Adrenal gland (tissue), 12 donors: ENCODE measurements around the gene PTPRD. TPM values are rescaled to one million over a fixed set of nuclear protein-coding genes. Genes with fewer than 3 reads are reported as not detected.

Experiments
- DNase-seq, 7 donors: peaks; one replicate each; pipeline ENCODE4 v3.0.0-alpha.2; 2019 to 2020
- H3K27ac ChIP-seq, 5 donors: fragments of 200-600 bp; sonication (generic) in 4 of 5; 1 replicate in 3 of 5; 2 replicates in 2 of 5; pipeline versions ENCODE4 v1.5.1 to v1.8.0; 2016 to 2020; ENCODE audit warnings: mild to moderate bottlenecking in 1 of 5
- H3K27me3 ChIP-seq: fragments of 200-600 bp; 2 replicates; pipeline ENCODE4 v1.8.0; 2021
- H3K36me3 ChIP-seq, 2 donors: fragments of 200-600 bp; replicated peaks in 1 of 2; 1 replicate in 1 of 2; 2 replicates in 1 of 2; pipeline versions ENCODE4 v1.5.1 to v1.8.0; 2018 to 2022
- H3K4me1 ChIP-seq, 2 donors: fragments of 200-600 bp; replicated peaks in 1 of 2; 1 replicate in 1 of 2; 2 replicates in 1 of 2; pipeline versions ENCODE4 v1.5.1 to v1.8.0; 2018 to 2021
- H3K4me3 ChIP-seq, 4 donors: fragments of 200-600 bp; sonication (generic) in 3 of 4; one replicate each; pipeline ENCODE4 v1.5.1; 2016 to 2018
- H3K9me3 ChIP-seq, 3 donors: fragments of 200-600 bp; sonication (generic) in 1 of 3; replicated peaks in 1 of 3; 1 replicate in 2 of 3; 2 replicates in 1 of 3; pipeline versions ENCODE4 v1.5.1 to v1.8.0; 2016 to 2021
- POLR2A ChIP-seq, 2 donors: fragments of 450-650 bp; IDR thresholded peaks; one replicate each; pipeline ENCODE4 v1.6.1; 2017; ENCODE audit warnings: antibody characterized with exemption in 2 of 2, mild to moderate bottlenecking in 2 of 2, moderate library complexity in 1 of 2
- WGBS, 4 donors: extraction: QIAGEN DNeasy Blood & Tissue Kit in 2 of 4; methylation state at CpG; one replicate each; pipeline versions ENCODE4 v1.1.5 to v1.1.7; 2013 to 2017; 5-methylcytosine and 5-hydroxymethylcytosine counted together
- intact Hi-C, 2 donors: fragments of 100-400 bp; cut with DNase I; formaldehyde crosslinking; loops; one replicate each; pipeline versions ENCODE4 v1.14.1 to v1.15.0; 2022 to 2023
- polyA plus RNA-seq, 3 donors: library from polyadenylated mRNA; stranded (reverse); fragments of 200-250 nt in 2 of 3; fragments of 350-450 nt in 1 of 3; fragmentation: Illumina TruSeq in 1 of 3; extraction: RNeasy Lipid Tissue Mini Kit (QIAGEN cat#74804) in 1 of 3; gene quantifications; one replicate each; pipeline ENCODE4 v1.2.3, GENCODE V29; 2013 to 2014
- total RNA-seq, 9 donors: library from RNA; depleted of rRNA in 4 of 9; stranded (reverse); fragments of >200 nt in 4 of 9; fragments of 120-200 nt in 1 of 9; fragmentation: NEBNext Ultra II Directional in 1 of 9; extraction: Animal tissue kit (Norgen Biotek cat#: 25700) in 1 of 9; gene quantifications; one replicate each; pipeline versions ENCODE4 v1.1.0 to v1.2.4, GENCODE V29; 2013 to 2023
- TF ChIP-seq, protein P1 (sequence below), 6 experiments: fragments of 450-650 bp in 4 of 6; fragments of 200-600 bp in 2 of 6; sonication (generic) in 1 of 6; IDR thresholded peaks; 1 replicate in 5 of 6; 2 replicates in 1 of 6; pipeline versions ENCODE4 v1.5.1 to v1.8.0; 2016 to 2021; ENCODE audit warnings: antibody characterized with exemption in 6 of 6, mild to moderate bottlenecking in 2 of 6, moderate library complexity in 1 of 6
- donor health status: healthy with polysubstance abuse.
- donor health status: Bipolar disorder and iron deficiency.
- donor health status: DM: yes; HTN: yes; CAD: no.
- donor health status: DM: no; HTN: no; CAD: no.
- donor health status: DM: no; HTN: no; CAD: no.
- donor health status: DM: yes; HTN: yes; CAD: no.

PTPRD gene
- total and polyA plus RNA-seq, 12 donors, result 0.61 to 71.2 (median 4.5) TPM

DNA sequence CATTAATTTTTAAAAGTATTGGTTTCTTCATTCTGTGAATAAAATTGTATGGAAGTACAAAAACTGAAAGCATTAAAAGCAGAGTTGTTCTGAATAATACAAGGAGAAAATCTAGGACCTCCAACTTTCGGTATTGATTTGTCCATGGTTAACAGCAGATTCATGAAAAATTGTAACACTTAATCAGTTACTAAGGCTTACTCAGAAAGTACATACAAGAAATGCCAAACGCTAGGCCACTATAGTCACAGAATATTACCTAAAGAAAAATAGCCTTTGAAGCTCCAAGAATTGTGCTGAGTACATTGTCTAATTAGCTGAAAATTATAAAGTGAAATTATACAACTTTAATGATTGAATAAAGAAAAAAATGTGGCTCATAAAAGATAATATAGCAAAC, 271.7 kb downstream of the PTPRD start:
- no peak for DNase-seq
- Histone ChIP-seq H3K27ac (no peak overlapping the region), H3K4me1 (no peaks in the 10 kb centered on the region), H3K4me3 (no peak overlapping the region), H3K36me3 (no peaks in the 10 kb centered on the region), H3K27me3 (no peaks in the 10 kb centered on the region), H3K9me3 (no peaks in the 10 kb centered on the region)
- TF ChIP-seq, protein P1, sequence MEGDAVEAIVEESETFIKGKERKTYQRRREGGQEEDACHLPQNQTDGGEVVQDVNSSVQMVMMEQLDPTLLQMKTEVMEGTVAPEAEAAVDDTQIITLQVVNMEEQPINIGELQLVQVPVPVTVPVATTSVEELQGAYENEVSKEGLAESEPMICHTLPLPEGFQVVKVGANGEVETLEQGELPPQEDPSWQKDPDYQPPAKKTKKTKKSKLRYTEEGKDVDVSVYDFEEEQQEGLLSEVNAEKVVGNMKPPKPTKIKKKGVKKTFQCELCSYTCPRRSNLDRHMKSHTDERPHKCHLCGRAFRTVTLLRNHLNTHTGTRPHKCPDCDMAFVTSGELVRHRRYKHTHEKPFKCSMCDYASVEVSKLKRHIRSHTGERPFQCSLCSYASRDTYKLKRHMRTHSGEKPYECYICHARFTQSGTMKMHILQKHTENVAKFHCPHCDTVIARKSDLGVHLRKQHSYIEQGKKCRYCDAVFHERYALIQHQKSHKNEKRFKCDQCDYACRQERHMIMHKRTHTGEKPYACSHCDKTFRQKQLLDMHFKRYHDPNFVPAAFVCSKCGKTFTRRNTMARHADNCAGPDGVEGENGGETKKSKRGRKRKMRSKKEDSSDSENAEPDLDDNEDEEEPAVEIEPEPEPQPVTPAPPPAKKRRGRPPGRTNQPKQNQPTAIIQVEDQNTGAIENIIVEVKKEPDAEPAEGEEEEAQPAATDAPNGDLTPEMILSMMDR (IDR thresholded peaks at IDR 0.05), result no peak
- no peak for TF ChIP-seq POLR2A (IDR thresholded peaks at IDR 0.05)
- WGBS, 4 donors, result 75 to 96% (median 82%) methylated on average over 2 of the region's 2 CpGs
- intact Hi-C loops, result no loop called here

DNA sequence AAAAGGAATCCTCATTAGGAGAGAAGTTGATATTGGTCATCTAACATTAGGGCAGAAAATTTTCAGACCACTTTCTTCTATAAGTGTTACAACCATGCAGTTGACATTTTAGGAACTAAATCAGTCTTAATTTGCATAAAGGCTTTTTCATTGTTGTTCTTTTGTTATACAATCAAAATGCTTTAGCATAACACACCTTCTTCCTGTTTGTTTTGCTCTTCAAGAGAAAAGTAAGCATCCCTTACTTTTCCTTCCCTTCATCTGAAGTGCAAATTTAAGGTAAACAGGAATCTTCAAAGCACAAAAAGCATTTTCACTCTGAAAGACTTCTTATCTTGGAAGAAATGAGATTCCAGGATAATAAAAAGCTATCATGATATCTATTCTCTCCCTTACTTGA, 273.6 kb downstream of the PTPRD start:
- TF ChIP-seq, protein P1 (IDR thresholded peaks at IDR 0.05), result no peak
- TF ChIP-seq POLR2A (IDR thresholded peaks at IDR 0.05), result no peak
- Histone ChIP-seq H3K36me3 (no peaks in the 10 kb centered on the region), H3K27me3 (no peaks in the 10 kb centered on the region), H3K4me1 (no peaks in the 10 kb centered on the region), H3K9me3 (no peaks in the 10 kb centered on the region), H3K27ac (no peak overlapping the region), H3K4me3 (no peak overlapping the region)
- intact Hi-C loops, result no loop called here
- no peak for DNase-seq

DNA sequence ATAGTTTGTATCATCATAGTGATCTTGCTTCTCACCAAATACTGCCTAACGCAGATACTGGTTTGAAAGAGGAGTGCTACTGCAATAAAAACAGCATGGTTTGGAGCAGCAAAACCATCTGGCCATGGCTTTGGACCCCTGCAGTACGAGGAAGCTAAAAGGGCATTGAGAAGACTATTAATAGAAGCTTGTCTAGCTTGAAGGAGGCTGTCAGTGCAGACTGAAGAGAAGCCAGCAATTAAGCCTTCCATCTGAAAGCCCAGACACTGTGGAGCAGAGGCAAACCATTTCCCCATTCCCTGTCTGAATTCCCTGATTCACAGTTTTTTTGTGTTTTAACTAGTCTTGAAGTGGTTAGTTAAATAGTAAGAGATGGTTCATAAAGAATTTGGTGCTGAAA, 281.6 kb downstream of the PTPRD start:
- intact Hi-C loops, result no loop called here
- Histone ChIP-seq H3K27me3 (no peaks in the 10 kb centered on the region), H3K9me3 (no peaks in the 10 kb centered on the region), H3K27ac (no peak overlapping the region), H3K4me3 (no peak overlapping the region), H3K36me3 (no peaks in the 10 kb centered on the region), H3K4me1 (no peaks in the 10 kb centered on the region)
- 29 to 42% (median 37%) methylated on average over 2 of the region's 2 CpGs for WGBS, 4 donors
- DNase-seq, result no peak
- TF ChIP-seq, protein P1 (IDR thresholded peaks at IDR 0.05), result no peak
- no peak for TF ChIP-seq POLR2A (IDR thresholded peaks at IDR 0.05)

DNA sequence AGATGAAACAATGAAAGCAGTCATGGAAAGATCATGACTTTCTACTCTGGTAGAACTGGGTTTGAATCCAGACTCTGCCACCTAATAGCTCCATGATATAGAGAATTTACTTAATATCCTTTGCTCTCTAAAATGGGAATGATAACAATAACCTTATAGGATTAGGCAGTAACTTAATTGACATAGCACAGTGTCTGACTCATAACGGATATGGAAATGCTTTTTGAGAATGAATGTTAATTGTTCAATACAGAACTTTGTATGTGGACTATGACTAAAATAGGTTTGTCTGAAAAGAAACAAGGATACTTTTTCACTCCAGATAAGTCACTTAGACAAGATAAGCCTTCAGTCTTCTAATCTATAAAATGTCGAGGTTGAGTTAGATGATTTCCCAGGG, 330.7 kb downstream of the PTPRD start:
- Histone ChIP-seq H3K4me3 (no peak overlapping the region), H3K27ac (no peak overlapping the region), H3K36me3 (no peaks in the 10 kb centered on the region), H3K4me1 (no peaks in the 10 kb centered on the region), H3K9me3 (no peaks in the 10 kb centered on the region), H3K27me3 (no peaks in the 10 kb centered on the region)
- 67 to 82% (median 72%) methylated on average over 2 of the region's 2 CpGs for WGBS, 4 donors
- TF ChIP-seq, protein P1 (IDR thresholded peaks at IDR 0.05), result no peak
- intact Hi-C loops, result no loop called here
- DNase-seq, result no peak
